ENCODE data around the gene ABCC1. TPM values are rescaled to one million over a fixed set of nuclear protein-coding genes. Genes with fewer than 3 reads are reported as not detected.

ABCC1 gene
- total and polyA plus RNA-seq, 2 of the 8 experiments (the other 6 are each of a cell fraction or from before 2014, with no cell fraction given), result 42.6 to 66.8 TPM

GRCh38 chr16:15986261-15986660 is 36.8 kb downstream of the ABCC1 start:
- H2BK5ac ChIP-seq (ENCODE audit: low read depth, low read length), result no peak overlapping the region
- no peak overlapping the region for H2BK20ac ChIP-seq (ENCODE audit: low read length)
- DNase-seq (ENCODE audit: low read depth in 1 of 2, low spot score in 2 of 2) (no peak), FAIRE-seq (no peak)
- H3K9me3 ChIP-seq (ENCODE audit: insufficient read depth in 2 of 2, low read depth in 1 of 2, low read length in 1 of 2), result peaks cover 4 to 12% of the 10 kb centered on the region in 2 experiments
- H3K4me3 ChIP-seq (ENCODE audit: extremely low read depth in 1 of 4, insufficient read depth in 2 of 4, low read depth in 3 of 4, low read length in 4 of 4), result no peak overlapping the region
- H3K79me2 ChIP-seq (ENCODE audit: control insufficient read depth in 1 of 2, insufficient read depth in 2 of 2, low read length in 2 of 2), result peaks cover 3 to 89% of the 10 kb centered on the region in 2 experiments; a peak in 3 of 4 replicates
- H2BK15ac ChIP-seq (ENCODE audit: low read length), result no peak overlapping the region
- H3K36me3 ChIP-seq (ENCODE audit: control insufficient read depth in 2 of 4, insufficient read depth in 4 of 4, low read length in 3 of 4), result peaks cover 0 to 6% (median 2%) of the 10 kb centered on the region in 4 experiments; a peak in 2 of 8 replicates
- ChIA-PET CTCF (ENCODE audit: partially characterized antibody) (no interaction called here), POLR2A (ENCODE audit: partially characterized antibody) (interaction anchor here (0.9 to 1.7 kb wide), 2 partner anchors 16 to 193 kb away, joined by 3 to 5 read pairs; no protein-coding TSS in a partner anchor)
- peaks cover 19 to 32% of the 10 kb centered on the region in 2 experiments for H4K20me1 ChIP-seq (replicated peaks in 1 of 2; ENCODE audit: control insufficient read depth in 1 of 2, insufficient read depth in 2 of 2, low read length in 2 of 2)
- H2BK120ac ChIP-seq (replicated peaks; ENCODE audit: low read depth, low read length), result no peak overlapping the region
- H3K18ac ChIP-seq (ENCODE audit: extremely low read depth, low read length), result no peak overlapping the region
- 92% methylated on average over 9 of the region's 9 CpGs; no CpG with 5 or more reads in 1 of the 2 experiments for WGBS, 2 experiments (ENCODE audit: extremely low coverage in 1 of 2, insufficient coverage in 1 of 2, insufficient read length in 1 of 2, insufficient replicate concordance in 2 of 2, low coverage in 1 of 2, low lambda C conversion rate in 2 of 2, missing lambda C conversion rate in 1 of 2)
- H4K91ac ChIP-seq (replicated peaks; ENCODE audit: insufficient read length, low read length), result no peak overlapping the region
- no peak overlapping the region for H3K4ac ChIP-seq (replicated peaks; ENCODE audit: insufficient read length, low read depth, low read length)
- H4K5ac ChIP-seq (ENCODE audit: insufficient read length, low read depth, low read length), result no peak overlapping the region
- no peak overlapping the region for H4K8ac ChIP-seq (ENCODE audit: extremely low read depth, insufficient read depth, low read length)
- no peak overlapping the region for H3K56ac ChIP-seq (replicated peaks; ENCODE audit: insufficient read length, low read depth, low read length)
- H3K9ac ChIP-seq (replicated peaks in 1 of 4; ENCODE audit: extremely low read depth in 1 of 4, low read depth in 3 of 4, low read length in 3 of 4), result no peak overlapping the region
- peaks cover 14% of the 10 kb centered on the region; the same call in 1 of the 2 replicates for H3K79me1 ChIP-seq (ENCODE audit: low read depth, low read length)
- H3K4me1 ChIP-seq (replicated peaks in 1 of 4; ENCODE audit: control insufficient read depth in 3 of 4, insufficient read depth in 4 of 4, low read length in 3 of 4), result peaks cover 7 to 22% (median 10%) of the 10 kb centered on the region in 4 experiments
- H2AFZ ChIP-seq (ENCODE audit: low read length), result no peak overlapping the region
- H3K27me3 ChIP-seq (replicated peaks in 1 of 4; ENCODE audit: control insufficient read depth in 3 of 4, extremely low read depth in 1 of 4, insufficient read depth in 3 of 4, low read length in 3 of 4), result no peaks in the 10 kb centered on the region
- H3K23ac ChIP-seq (ENCODE audit: insufficient read length), result no peak overlapping the region
- no peak overlapping the region for H3K27ac ChIP-seq (ENCODE audit: low read depth, low read length)
- no peak overlapping the region for H2BK12ac ChIP-seq (ENCODE audit: low read depth, low read length)
- H3K23me2 ChIP-seq (ENCODE audit: low read depth, low read length), result no peaks in the 10 kb centered on the region
- H2AK5ac ChIP-seq (ENCODE audit: low read depth, low read length), result no peak overlapping the region
- no peak overlapping the region for H3K14ac ChIP-seq (ENCODE audit: insufficient read length)
- H3K4me2 ChIP-seq (ENCODE audit: insufficient read depth in 1 of 2, low read depth in 2 of 2, low read length in 2 of 2), result no peak overlapping the region
- TF ChIP-seq SP1 (IDR thresholded peaks at IDR 0.05; ENCODE audit: low read depth, low read length) (no peak), PHF8 (conservative IDR thresholded peaks at IDR 0.05; ENCODE audit: low read depth, low read length) (no peak), KDM1A (IDR thresholded peaks at IDR 0.05; ENCODE audit: borderline replicate concordance, low read length) (no peak)
